BLaER1 (cell line): ENCODE measurements around the gene PRSS1.
"Not testable (repeated sequence)": the region's sequence is repeated elsewhere in the genome, so short reads cannot be mapped to it uniquely, and the experiment has no call there.

ENCODE experiments used
- H3K27ac ChIP-seq: shearing (Covaris generic); formaldehyde crosslinking; 2 replicates; pipeline ENCODE4 v1.8.1; 2022
- H3K27me3 ChIP-seq: shearing (Covaris generic); formaldehyde crosslinking; 2 replicates; pipeline ENCODE4 v1.8.1; 2022
- H3K36me3 ChIP-seq: shearing (Covaris generic); formaldehyde crosslinking; 2 replicates; pipeline ENCODE4 v1.8.1; 2022
- H3K4me1 ChIP-seq: shearing (Covaris generic); formaldehyde crosslinking; 2 replicates; pipeline ENCODE4 v1.8.1; 2022
- H3K4me2 ChIP-seq: shearing (Covaris generic); formaldehyde crosslinking; 2 replicates; pipeline ENCODE4 v1.8.1; 2022
- H3K4me3 ChIP-seq: shearing (Covaris generic); formaldehyde crosslinking; 2 replicates; pipeline ENCODE4 v1.8.1; 2022
- H3K9ac ChIP-seq: shearing (Covaris generic); formaldehyde crosslinking; 2 replicates; pipeline ENCODE4 v1.8.1; 2022
- H3K9me3 ChIP-seq: shearing (Covaris generic); formaldehyde crosslinking; 2 replicates; pipeline ENCODE4 v1.8.1; 2022
- H4K20me1 ChIP-seq: shearing (Covaris generic); formaldehyde crosslinking; 2 replicates; pipeline ENCODE4 v1.8.1; 2022
- Cebpa-rat ChIP-seq: shearing (Covaris generic); IDR thresholded peaks from 2 replicates; pipeline ENCODE4 v1.8.1; 2022

The PRSS1 gene

DNA sequence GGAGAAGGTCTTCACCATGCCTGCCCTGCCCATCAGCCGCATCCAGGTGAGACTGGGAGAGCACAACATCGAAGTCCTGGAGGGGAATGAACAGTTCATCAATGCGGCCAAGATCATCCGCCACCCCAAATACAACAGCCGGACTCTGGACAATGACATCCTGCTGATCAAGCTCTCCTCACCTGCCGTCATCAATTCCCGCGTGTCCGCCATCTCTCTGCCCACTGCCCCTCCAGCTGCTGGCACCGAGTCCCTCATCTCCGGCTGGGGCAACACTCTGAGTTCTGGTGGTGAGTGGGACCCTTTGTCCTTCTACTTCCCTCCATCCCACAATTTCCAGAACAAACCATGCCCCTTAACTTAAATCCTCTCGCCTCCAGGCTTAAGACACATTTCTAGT, 24.0 kb downstream of the PRSS1 start:
- H3K36me3 ChIP-seq = no peaks in the 10 kb centered on the region
- TF ChIP-seq Cebpa-rat = no peak

GRCh38 chr7:142773937-142774744, 24.9 kb downstream of the PRSS1 start:
- H3K36me3 ChIP-seq = no peaks in the 10 kb centered on the region
- H3K4me3 ChIP-seq = no peak overlapping the region
- no peak overlapping the region for H3K27ac ChIP-seq
- no peak overlapping the region for H3K4me2 ChIP-seq
- no peaks in the 10 kb centered on the region for H4K20me1 ChIP-seq
- H3K9ac ChIP-seq = no peak overlapping the region
- H3K9me3 ChIP-seq = no peaks in the 10 kb centered on the region
- TF ChIP-seq Cebpa-rat = no peak
- no peaks in the 10 kb centered on the region for H3K27me3 ChIP-seq
- peaks cover 17% of the 10 kb centered on the region for H3K4me1 ChIP-seq

More for the DNA sequence above, 24.0 kb downstream of the PRSS1 start:
- Histone ChIP-seq H3K4me1 (peaks cover 17% of the 10 kb centered on the region), H3K4me2 (no peak overlapping the region), H3K27ac (no peak overlapping the region), H3K4me3 (no peak overlapping the region), H3K9ac (no peak overlapping the region), H3K27me3 (no peaks in the 10 kb centered on the region), H4K20me1 (no peaks in the 10 kb centered on the region), H3K9me3 (no peaks in the 10 kb centered on the region)

DNA sequence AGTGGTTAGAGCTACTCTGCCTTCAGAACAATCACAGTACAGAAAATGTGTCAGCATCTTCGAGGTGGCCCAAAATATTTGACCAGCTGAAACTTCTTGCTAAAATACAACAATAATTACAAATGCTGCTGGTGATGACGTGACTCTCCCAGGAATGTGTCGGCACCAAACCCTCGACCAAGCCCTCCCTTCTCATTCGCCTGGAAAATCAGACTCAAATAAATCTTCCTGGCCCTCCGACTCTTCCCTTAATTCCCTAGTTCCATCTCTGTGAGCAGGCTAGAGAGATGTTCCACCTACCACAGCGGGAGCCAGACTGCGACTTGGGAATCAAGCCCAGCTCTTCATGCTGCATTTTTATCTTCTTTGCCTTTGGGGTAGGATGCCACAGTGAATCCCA, 25.6 kb downstream of the PRSS1 start:
- Histone ChIP-seq H3K27me3 (no peaks in the 10 kb centered on the region), H3K27ac (no peak overlapping the region), H3K4me1 (peaks cover 17% of the 10 kb centered on the region), H3K9ac (no peak overlapping the region), H3K4me2 (no peak overlapping the region), H3K9me3 (no peaks in the 10 kb centered on the region), H3K4me3 (no peak overlapping the region), H4K20me1 (no peaks in the 10 kb centered on the region), H3K36me3 (no peaks in the 10 kb centered on the region)
- TF ChIP-seq Cebpa-rat = no peak

DNA sequence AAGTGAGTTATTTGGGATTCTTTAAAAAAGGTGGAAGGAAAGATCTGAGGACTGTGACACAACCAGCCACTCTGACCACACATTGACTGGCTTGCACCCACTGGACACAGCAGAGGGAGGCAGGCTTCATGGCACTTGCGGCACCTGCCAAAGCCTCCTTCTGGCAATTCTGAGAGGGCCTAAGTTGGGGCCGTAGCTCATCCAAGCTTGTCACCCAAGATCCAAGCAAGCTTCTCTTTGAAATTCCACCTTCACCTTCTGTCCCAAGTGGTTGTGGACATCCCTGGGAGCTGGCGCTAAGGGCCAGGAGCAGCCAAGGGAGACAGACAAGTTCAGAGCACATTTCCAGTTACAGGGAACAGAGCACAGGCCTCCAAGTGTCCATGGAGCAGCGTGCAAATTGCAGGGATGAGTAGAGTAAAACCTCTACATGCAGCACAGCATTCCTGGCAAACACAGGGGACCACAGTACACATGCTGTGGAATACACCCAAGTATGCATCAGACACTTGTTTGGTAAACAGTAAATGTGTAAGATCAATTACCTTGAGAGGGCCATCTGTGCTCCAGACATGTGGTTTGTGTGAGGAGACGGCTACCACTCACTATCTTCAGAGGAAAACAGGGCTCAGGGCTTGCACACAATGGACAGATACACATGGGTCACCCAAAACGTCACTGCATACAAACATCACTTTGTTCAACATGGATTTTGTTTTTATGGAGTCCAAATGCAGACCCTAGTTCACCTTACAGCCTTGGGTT, 26.3 kb downstream of the PRSS1 start:
- not testable (repeated sequence) for H3K27me3 ChIP-seq, H3K4me3 ChIP-seq, H3K9me3 ChIP-seq, H3K36me3 ChIP-seq, H4K20me1 ChIP-seq, H3K4me2 ChIP-seq, H3K27ac ChIP-seq, H3K9ac ChIP-seq
- H3K4me1 ChIP-seq = peaks cover 12% of the 10 kb centered on the region

DNA sequence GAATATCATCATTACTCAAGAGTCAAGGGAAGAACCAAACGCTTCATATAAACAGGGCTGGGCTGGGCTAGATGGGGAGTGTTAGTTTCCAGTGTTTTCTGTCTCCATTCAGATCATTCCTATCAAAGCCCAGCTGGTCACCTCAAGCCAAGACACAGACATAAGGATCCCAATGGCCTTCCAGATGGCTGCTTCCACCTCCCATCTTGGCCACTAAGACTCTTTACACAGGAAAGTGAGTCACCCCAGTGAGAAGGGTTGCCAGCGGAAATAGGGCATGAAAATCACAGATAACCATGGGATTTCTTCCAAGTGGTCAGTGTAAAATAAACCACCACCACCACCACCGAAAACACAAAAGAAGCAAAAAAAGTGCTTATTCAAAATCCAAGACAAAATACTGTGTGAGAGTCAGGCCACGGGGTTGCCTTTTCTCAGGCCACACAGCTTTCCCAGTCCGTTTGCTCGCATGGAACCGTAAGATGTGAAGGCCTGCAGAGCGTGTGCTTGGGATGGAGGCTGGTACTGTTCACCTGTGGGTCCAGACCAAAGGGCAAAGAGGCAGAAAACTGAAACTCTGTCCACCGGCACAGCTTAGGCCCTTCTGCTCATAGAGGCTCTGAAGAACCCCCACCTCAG, 27.1 kb downstream of the PRSS1 start:
- Histone ChIP-seq H4K20me1 (no peaks in the 10 kb centered on the region), H3K9ac (no peak overlapping the region), H3K4me1 (peaks cover 4% of the 10 kb centered on the region), H3K36me3 (no peaks in the 10 kb centered on the region), H3K4me2 (no peak overlapping the region), H3K4me3 (no peak overlapping the region), H3K9me3 (no peaks in the 10 kb centered on the region), H3K27me3 (no peaks in the 10 kb centered on the region), H3K27ac (no peak overlapping the region)
- no peak for TF ChIP-seq Cebpa-rat

DNA sequence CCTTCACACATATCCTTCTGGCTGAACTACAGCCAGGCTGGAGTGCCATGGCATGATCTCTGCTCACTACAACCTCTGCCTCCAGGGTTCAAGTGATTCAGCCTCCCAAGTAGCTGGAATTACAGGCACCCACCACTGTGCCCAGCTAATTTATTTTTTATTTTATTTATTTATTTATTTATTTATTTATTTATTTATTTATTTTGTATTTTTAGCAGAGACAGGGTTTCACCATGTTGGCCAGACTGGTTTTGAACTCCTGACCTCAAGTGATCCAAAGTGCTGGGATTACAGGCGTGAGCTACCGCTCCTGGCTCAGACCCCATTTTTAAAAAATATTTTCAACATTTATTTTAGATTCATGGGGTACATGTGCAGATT, 27.6 kb downstream of the PRSS1 start:
- H3K4me1 ChIP-seq, H3K4me2 ChIP-seq, H3K27me3 ChIP-seq, H3K9me3 ChIP-seq, H4K20me1 ChIP-seq, H3K36me3 ChIP-seq, H3K9ac ChIP-seq, H3K4me3 ChIP-seq, H3K27ac ChIP-seq: not testable (repeated sequence)

DNA sequence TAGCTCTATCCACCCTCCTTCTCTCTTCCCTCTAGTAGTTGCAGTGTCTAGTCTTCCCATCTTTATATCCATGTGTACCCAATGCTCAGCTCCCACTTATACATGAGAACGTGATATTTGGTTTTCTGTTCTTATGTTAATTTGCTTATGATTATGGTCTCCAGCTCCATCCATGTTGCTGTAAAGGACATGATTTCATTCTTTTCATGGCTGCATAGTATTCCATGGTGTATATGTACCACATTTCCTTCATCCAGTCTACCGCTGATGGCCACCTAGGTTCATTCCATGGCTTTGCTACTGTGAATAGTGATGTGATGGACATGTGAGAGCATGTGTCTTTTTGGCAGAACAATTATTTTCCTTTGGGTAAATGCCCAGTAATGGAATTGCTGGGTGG, 28.0 kb downstream of the PRSS1 start:
- Histone ChIP-seq H3K4me3 (no peak overlapping the region), H3K9me3 (no peaks in the 10 kb centered on the region), H3K27me3 (no peaks in the 10 kb centered on the region), H3K9ac (no peak overlapping the region), H3K27ac (no peak overlapping the region), H3K36me3 (no peaks in the 10 kb centered on the region), H3K4me2 (no peak overlapping the region), H3K4me1 (no peaks in the 10 kb centered on the region), H4K20me1 (no peaks in the 10 kb centered on the region)
- no peak for TF ChIP-seq Cebpa-rat

DNA sequence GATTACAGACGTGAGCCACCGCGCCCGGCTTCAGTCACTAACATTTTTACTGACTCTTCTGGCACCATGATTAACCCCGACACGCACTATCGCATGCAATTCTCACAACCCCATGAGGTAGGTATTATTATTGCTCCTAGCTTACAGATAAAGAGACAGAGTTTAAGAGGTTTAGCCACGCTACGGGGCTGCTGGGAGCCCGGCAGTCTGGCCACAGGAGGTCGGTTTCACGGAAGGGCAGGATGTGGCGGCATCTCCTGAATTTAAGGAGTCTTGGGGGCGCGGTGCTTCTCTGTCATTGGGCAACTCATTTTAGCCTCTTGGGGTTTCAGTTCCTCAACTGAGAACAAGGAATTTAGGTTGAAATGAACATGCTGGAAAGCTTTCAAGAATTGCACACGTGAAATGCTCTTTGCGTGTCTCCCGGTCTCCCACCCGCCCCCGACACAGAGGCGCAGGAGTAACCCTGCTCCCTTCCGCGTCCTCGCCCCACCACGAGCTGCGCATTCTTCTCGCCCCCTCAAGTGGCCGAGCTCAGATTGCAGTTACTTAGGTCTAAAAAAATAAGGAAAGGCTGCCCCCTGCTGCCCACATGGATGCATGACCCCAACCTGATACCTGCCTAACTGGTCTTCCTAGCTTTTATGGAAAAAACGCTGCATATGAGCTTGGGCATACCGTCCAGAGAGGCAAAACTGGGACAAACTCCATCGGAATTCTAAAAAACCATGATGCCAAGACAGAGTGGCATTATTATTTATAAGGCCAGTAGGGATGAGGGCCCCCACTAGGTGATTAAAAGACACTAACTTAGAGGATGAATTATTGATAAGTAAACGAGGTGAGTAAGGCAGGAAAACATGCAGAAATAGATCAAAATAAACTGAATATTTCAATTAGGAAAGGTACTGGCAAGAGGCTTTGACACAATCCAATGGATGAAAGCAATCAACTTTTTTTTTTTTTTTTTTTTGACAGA, 33.9 kb downstream of the PRSS1 start:
- TF ChIP-seq Cebpa-rat = no peak
- Histone ChIP-seq H3K36me3 (no peaks in the 10 kb centered on the region), H3K4me2 (peak overlapping the region; percentile 87), H3K4me3 (peak overlapping the region; percentile 64), H3K27ac (no peak overlapping the region), H3K9me3 (no peaks in the 10 kb centered on the region), H3K4me1 (peaks cover 7% of the 10 kb centered on the region; the same call in 1 of the 2 replicates), H3K9ac (peak overlapping the region; percentile 55), H3K27me3 (peaks cover 4% of the 10 kb centered on the region), H4K20me1 (no peaks in the 10 kb centered on the region)

DNA sequence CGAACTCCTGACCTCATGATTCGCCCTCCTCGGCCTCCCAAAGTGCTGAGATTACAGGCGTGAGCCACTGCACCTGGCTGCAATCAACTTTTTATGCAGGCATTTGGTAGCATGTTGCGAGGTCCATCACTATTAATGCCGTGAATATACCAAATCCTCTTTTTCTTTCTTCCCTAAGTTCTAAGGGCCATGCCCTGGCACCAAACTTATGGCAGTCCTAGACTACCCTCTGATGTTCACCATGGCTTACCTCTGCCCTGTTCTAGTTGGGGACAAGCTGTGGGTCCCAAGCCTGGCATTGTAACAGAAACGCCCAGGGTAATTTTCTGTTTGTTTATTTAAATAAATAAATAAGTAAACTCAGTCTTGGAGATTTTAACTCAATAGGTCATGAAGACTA, 34.8 kb downstream of the PRSS1 start:
- Histone ChIP-seq H3K4me3 (no peak overlapping the region), H3K4me1 (peaks cover 7% of the 10 kb centered on the region; the same call in 1 of the 2 replicates), H3K9ac (no peak overlapping the region), H3K27me3 (peaks cover 4% of the 10 kb centered on the region), H3K27ac (no peak overlapping the region), H4K20me1 (no peaks in the 10 kb centered on the region), H3K36me3 (no peaks in the 10 kb centered on the region), H3K9me3 (no peaks in the 10 kb centered on the region), H3K4me2 (no peak overlapping the region)
- TF ChIP-seq Cebpa-rat = no peak
